Vagina (tissue), 2 donors: ENCODE results near the gene EMD.
A peak's percentile ranks its signal among the peaks of the same experiment; 100 is the strongest.

Experiments
- CTCF ChIP-seq, 3 experiments: fragments of 450-650 bp in 2 of 3; fragments of 200-600 bp in 1 of 3; sonication (generic) in 1 of 3; IDR thresholded peaks; one replicate each; pipeline ENCODE4 v1.5.1; 2017 to 2019; ENCODE audit warnings: antibody characterized with exemption in 3 of 3, mild to moderate bottlenecking in 2 of 3, moderate library complexity in 2 of 3
- POLR2AphosphoS5 ChIP-seq, 2 donors: sonication (generic); formaldehyde crosslinking; IDR thresholded peaks; one replicate each; pipeline ENCODE4 v1.9.0; 2017; ENCODE audit warnings: antibody characterized with exemption in 2 of 2, mild to moderate bottlenecking in 2 of 2, low read depth in 1 of 2; ENCODE audit not compliant: insufficient read depth in 1 of 2

- TF ChIP-seq POLR2AphosphoS5 (IDR thresholded peaks at IDR 0.05; ENCODE audit: insufficient read depth in 1 of 2, low read depth in 1 of 2) (peak; percentile 61 to 97), CTCF (IDR thresholded peaks at IDR 0.05) (no peak)
These were observed 7.9 kb upstream of the EMD start for GRCh38 chrX:154371017-154371788.
